GM13977 (cell line): ENCODE results near the gene SDR9C7.

ENCODE experiments used
- DNase-seq: peaks from one replicate; pipeline ENCODE4 v3.0.0; 2012; ENCODE audit warnings: low spot score
- CTCF ChIP-seq: IDR thresholded peaks from 2 replicates; pipeline ENCODE4 v1.5.1; 2012; ENCODE audit warnings: mild to moderate bottlenecking, control low read depth; ENCODE audit not compliant: insufficient read depth; ENCODE audit errors: extremely low read depth, missing control alignments
- in situ Hi-C: fragments of 300-500 bp; cut with MboI; formaldehyde crosslinking; loops from one replicate; pipeline ENCODE4 v1.12.0; 2022; ENCODE audit warnings: low sequenced_read_pairs, low pct_unique_long_range_greater_than_20kb, mixed read lengths, inconsistent platforms; ENCODE audit not compliant: unreplicated experiment

The SDR9C7 gene

GRCh38 chr12:56878010-56878339 lies 56.2 kb downstream of the SDR9C7 start:
- DNase-seq, result no peak
- TF ChIP-seq CTCF, result no peak
- in situ Hi-C loops, result no loop called here

GRCh38 chr12:56877195-56878009 lies 56.8 kb downstream of the SDR9C7 start:
- in situ Hi-C loops, result no loop called here
- no peak for TF ChIP-seq CTCF
- no peak for DNase-seq

DNA sequence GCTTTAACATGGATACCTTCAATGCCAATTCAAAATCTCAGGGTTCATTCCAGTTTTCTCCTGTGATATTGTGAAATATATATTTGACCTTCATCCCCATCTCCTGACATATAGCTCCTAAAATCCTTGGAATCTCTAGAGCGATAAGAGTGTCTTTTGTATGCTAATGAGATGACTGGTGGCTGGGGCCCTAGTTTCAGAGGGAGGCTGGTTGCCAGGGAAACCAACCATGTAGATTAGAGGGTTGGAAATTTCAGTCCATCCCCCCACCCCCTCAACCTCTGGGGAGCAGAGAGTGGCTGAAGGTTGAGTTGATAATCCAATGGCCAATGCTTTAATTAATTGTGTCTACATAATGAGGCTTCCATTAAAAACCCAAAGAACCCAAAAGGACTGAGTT lies 59.4 kb downstream of the SDR9C7 start:
- DNase-seq, result no peak
- in situ Hi-C loops, result no loop called here
- no peak for TF ChIP-seq CTCF

DNA sequence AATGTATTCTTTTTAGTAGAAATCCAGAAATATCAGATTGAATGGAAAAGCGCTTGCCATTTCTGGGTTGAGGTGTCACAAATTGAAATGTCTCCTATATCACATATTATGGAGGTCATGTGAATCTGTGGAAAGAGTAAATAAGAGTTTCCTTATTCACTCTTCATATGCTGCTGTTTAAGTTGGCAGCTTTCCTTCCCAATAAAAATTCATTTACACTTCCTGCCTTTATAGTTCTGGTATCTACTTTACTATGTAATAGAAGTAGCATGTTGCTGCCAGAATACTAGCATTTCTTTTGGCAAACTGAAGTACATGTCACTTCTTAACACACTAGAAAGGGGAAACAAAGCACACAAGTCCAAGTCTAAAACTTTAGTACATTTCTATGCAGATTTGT lies 60.8 kb downstream of the SDR9C7 start:
- no peak for TF ChIP-seq CTCF
- in situ Hi-C loops, result no loop called here
- DNase-seq, result no peak
